Activated CD8-positive, alpha-beta T cell treated with anti-CD3 and anti-CD28 coated beads, Interleukin-2, amount 10 ng/mL, durations not matched to agents 7 days and 5 days (primary cell): ENCODE data around the gene SHROOM1. TPM values are rescaled to one million over a fixed set of nuclear protein-coding genes. Genes with fewer than 3 reads are reported as not detected.

Source experiments
- ATAC-seq: fragments of 150-1000 bp; cut with Tn5 transposase; one replicate; pipeline ENCODE4 v1.10.0; 2021; ENCODE audit warnings: moderate library complexity
- CTCF ChIA-PET: fragments of 350-600 bp; sonication (Branson Sonifier 250); formaldehyde crosslinking; loops from one replicate; lab custom pipeline; 2021; ENCODE audit warnings: antibody characterized with exemption; lab: Charles Lee
- POLR2A ChIA-PET: fragments of 350-600 bp; sonication (Branson Sonifier 250); formaldehyde crosslinking; loops from one replicate; lab custom pipeline; 2021; ENCODE audit warnings: antibody characterized with exemption; lab: Charles Lee
- DNase-seq: peaks from one replicate; pipeline ENCODE4 v3.0.0-alpha.2; 2020
- H3K27ac Mint-ChIP-seq: one replicate; pipeline ENCODE4 v1.8.0; 2021; ENCODE audit warnings: mild to moderate bottlenecking, mixed read lengths
- H3K27me3 Mint-ChIP-seq: one replicate; pipeline ENCODE4 v1.8.0; 2021; ENCODE audit warnings: low read depth, mixed read lengths
- H3K36me3 Mint-ChIP-seq: one replicate; pipeline ENCODE4 v1.8.0; 2021; ENCODE audit warnings: low read depth, mixed read lengths
- H3K4me1 Mint-ChIP-seq: one replicate; pipeline ENCODE4 v1.8.0; 2021; ENCODE audit warnings: low read depth, mixed read lengths
- H3K4me3 Mint-ChIP-seq: one replicate; pipeline ENCODE4 v1.8.0; 2021; ENCODE audit warnings: mild to moderate bottlenecking, mixed read lengths
- H3K9me3 Mint-ChIP-seq: one replicate; pipeline ENCODE4 v1.8.0; 2022; ENCODE audit warnings: mixed read lengths; ENCODE audit not compliant: insufficient read depth
- total RNA-seq, 2 experiments: library from RNA; stranded (reverse); gene quantifications; one replicate each; pipeline ENCODE4 v1.2.3, GENCODE V29; 2021

SHROOM1 gene
- total RNA-seq, 2 experiments from 2014 or later, result 2.9 to 3.3 TPM

DNA sequence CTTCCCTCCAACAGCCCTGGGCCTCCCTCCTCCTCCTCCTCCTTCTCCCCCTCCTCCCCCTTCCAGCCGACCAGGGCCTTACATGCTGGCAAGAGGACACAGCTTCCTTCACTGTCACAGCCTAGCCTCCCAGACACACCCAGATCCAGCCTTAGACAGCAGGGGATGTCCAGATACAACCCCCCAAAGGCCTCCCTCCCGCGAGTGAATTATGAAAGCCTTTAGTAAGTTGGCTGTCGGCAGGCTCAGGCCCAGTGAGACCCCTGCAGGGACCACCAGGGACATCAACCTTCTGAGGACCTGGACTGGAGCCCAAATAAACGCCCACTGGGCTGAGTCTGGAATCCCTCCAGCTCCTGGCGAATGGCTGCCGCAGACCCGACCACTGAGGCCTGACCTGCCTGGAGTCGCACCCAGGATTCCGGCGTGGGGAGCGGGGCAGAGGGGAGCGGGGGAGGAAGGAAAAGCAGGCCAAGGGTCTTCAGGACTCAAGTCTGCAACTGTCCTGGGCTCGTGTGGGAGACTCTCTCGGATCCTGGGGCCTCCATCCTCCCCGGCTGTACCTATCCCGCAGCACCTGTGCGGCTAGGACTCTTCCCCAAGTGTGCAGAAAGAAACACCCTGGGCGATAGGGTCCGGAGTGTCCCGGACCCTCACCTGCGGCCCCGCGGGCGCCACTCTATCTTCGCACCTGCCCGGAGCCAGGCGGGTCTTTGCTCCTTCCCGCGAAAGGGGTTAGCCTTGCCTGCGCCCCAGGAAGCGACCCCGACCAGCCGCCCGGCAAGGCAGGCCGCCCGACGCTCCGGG, 54.1 kb downstream of the SHROOM1 start:
- peaks cover 34% of the 10 kb centered on the region for H3K4me1 Mint-ChIP-seq
- ATAC-seq, result peak; percentile 28

DNA sequence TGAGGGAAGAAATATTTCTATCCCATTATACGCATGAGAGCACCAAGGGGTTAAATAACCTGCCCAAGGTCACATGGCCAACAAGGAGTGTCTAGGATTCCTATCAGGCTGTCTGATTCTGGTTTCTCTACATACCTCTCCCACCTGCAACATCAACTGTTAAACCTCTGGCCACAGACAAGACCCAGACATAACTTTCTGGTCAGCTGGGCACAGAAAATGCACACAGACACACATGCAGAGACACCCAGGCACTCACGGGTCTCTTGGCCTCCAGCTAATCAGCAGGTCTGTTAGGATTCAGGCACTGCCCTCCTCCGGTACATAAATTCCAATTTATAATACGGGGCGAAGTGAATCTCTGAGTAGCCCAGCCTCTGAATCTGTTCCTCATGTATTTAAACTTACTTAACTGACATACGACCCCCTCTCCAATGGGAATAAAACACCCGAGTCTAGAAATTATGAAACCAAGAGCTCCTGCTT, 54.9 kb downstream of the SHROOM1 start:
- ATAC-seq, result no peak

More for the DNA sequence above, 54.1 kb downstream of the SHROOM1 start:
- Mint-ChIP-seq H3K9me3 (no peaks in the 10 kb centered on the region), H3K36me3 (no peaks in the 10 kb centered on the region), H3K4me3 (peak overlapping the region; percentile 58), H3K27ac (no peak overlapping the region), H3K27me3 (peaks cover 30% of the 10 kb centered on the region)
- CTCF ChIA-PET, result interaction anchor here (0.8 to 2.8 kb wide), 4 partner anchors 9 to 42 kb away, joined by 3 to 9 read pairs (median 4); partner anchors contain the start of gene CCNI2
- POLR2A ChIA-PET, result interaction anchor here (0.7 to 1.8 kb wide), 2 partner anchors 29 to 89 kb away, joined by 3 to 5 read pairs; partner anchors contain the start of gene CCNI2
- DNase-seq, result no peak

DNA sequence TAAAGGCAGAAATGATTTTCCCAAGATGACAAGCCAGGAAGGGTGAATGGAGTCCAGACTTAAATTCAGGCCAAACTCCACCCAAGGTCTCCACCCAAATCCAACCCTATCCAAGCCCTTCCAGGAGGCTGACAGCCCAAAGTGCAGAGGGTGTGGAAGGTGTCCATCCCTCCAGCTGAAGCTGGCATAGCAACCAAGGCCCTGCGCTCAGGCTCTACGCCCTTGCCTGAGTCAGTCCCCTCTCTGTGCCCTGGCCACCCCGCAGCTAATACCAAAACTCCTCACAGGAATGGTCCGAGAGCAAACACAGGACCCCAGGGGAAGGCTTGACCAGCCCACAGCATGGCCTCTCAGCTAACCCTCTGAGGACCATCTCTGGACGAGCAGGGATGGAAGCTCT, 55.6 kb downstream of the SHROOM1 start:
- ATAC-seq (no peak), DNase-seq (no peak)
- POLR2A ChIA-PET, result no interaction called here
- H3K36me3 Mint-ChIP-seq, result no peaks in the 10 kb centered on the region
- no peak overlapping the region for H3K4me3 Mint-ChIP-seq
- no peaks in the 10 kb centered on the region for H3K9me3 Mint-ChIP-seq
- H3K4me1 Mint-ChIP-seq, result peaks cover 23% of the 10 kb centered on the region
- CTCF ChIA-PET, result interaction anchor here (1.2 to 2.8 kb wide), 3 partner anchors 10 to 44 kb away, joined by 4 to 9 read pairs (median 4); partner anchors contain the start of gene CCNI2
- peaks cover 26% of the 10 kb centered on the region for H3K27me3 Mint-ChIP-seq
- H3K27ac Mint-ChIP-seq, result no peak overlapping the region

More for the DNA sequence above, 54.9 kb downstream of the SHROOM1 start:
- ChIA-PET POLR2A (interaction anchor here (0.7 to 1.8 kb wide), 2 partner anchors 28 to 88 kb away, joined by 3 to 5 read pairs; partner anchors contain the start of gene CCNI2), CTCF (interaction anchor here (0.8 to 2.8 kb wide), 4 partner anchors 10 to 43 kb away, joined by 3 to 9 read pairs (median 4); partner anchors contain the start of gene CCNI2)
- DNase-seq, result no peak
- peaks cover 27% of the 10 kb centered on the region for H3K4me1 Mint-ChIP-seq
- H3K27me3 Mint-ChIP-seq, result peaks cover 27% of the 10 kb centered on the region
- H3K4me3 Mint-ChIP-seq, result peak overlapping the region; percentile 6
- H3K36me3 Mint-ChIP-seq, result no peaks in the 10 kb centered on the region
- no peak overlapping the region for H3K27ac Mint-ChIP-seq
- no peaks in the 10 kb centered on the region for H3K9me3 Mint-ChIP-seq

DNA sequence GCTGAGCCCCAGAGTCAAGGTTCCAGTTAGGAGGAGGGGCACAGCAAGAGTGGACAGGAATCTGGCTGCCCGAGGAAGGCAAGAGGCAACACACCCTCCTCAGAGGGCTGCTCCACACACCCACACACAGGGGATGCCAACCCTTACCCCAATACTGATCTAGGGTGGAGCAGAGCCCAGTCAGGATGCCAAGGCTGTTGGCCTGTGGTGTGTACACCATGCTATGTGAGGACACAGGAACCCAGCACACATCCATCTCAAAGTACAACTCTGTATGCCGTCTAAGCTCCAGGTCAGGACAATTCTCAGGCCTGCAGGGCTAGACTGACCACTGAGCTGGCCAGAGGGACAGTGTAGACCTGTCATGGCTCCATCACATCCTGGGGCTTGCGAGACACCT, 56.0 kb downstream of the SHROOM1 start:
- Mint-ChIP-seq H3K27ac (no peak overlapping the region), H3K9me3 (no peaks in the 10 kb centered on the region), H3K27me3 (peaks cover 23% of the 10 kb centered on the region), H3K4me1 (peaks cover 19% of the 10 kb centered on the region), H3K4me3 (no peak overlapping the region), H3K36me3 (no peaks in the 10 kb centered on the region)
- no peak for DNase-seq
- ChIA-PET CTCF (interaction anchor here (2.8 kb wide), 1 partner anchor 44 kb away, joined by 9 read pairs; no protein-coding TSS in a partner anchor), POLR2A (no interaction called here)
- no peak for ATAC-seq

DNA sequence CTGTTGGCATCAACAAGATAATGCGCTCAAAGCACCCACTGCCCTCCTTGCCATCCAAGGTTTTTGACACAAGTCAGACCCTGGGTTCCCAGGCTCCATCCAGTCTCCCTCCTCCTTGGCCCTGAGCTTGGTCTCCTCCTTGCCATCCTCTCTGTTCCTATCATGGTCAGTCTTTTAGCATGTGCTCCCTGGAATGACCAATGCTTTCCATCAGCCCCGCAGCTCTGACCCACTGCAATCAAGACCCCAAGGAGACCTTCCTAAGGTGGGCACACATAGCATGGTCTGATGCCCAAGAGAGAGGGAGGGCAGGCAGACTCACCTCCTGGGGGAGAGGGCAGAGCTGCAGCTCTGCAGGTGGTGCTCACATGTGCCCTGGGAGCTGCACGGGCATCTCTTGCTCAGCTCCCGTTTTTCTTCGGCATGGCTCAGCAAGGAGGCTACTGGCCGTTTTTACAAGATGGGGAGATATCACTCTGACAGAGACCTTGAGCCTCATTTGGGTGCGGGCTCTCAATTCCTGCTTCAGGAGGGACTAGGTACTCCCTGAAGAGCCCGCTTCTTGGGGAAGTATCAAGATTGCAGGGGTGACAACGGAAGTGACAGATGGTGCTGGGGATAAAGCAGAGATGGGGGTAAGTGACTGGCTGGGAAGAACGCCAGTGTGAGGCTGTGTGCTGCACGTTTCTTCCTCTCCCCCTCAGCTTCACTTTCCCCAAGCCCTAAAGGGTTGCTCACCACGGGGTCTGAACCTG, 56.7 kb downstream of the SHROOM1 start:
- H3K27me3 Mint-ChIP-seq, result peaks cover 23% of the 10 kb centered on the region
- ATAC-seq, result no peak
- H3K4me1 Mint-ChIP-seq, result peaks cover 15% of the 10 kb centered on the region
- POLR2A ChIA-PET, result interaction anchor here (1.4 kb wide), 1 partner anchor 26 kb away, joined by 3 read pairs; the partner anchor contains the start of gene CCNI2
- no peak overlapping the region for H3K27ac Mint-ChIP-seq
- no peaks in the 10 kb centered on the region for H3K9me3 Mint-ChIP-seq
- CTCF ChIA-PET, result interaction anchor here (1.1 to 2.8 kb wide), 2 partner anchors 45 to 48 kb away, joined by 3 to 9 read pairs; no protein-coding TSS in a partner anchor
- DNase-seq, result no peak
- H3K36me3 Mint-ChIP-seq, result no peaks in the 10 kb centered on the region
- H3K4me3 Mint-ChIP-seq, result no peak overlapping the region

DNA sequence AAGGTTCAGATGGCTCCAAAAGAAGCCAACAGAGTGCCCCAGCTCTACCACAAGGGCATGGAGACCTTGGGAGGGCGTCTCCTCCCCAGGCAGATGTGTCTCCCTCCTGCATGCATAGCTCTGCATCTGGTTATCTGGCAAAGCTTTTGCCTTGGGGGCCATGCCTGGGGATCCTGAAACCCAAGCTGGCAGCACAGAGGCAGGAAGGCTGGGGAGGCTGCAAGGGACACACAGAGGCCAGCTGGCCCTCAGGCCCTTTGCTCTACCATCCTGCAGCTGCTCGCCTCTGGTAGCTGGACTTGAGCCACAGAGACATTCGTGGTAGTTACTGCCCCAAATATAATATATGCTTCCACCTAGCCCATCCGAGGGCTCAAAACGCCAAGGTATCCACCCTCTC, 57.3 kb downstream of the SHROOM1 start:
- no peak overlapping the region for H3K27ac Mint-ChIP-seq
- no peaks in the 10 kb centered on the region for H3K36me3 Mint-ChIP-seq
- ChIA-PET CTCF (interaction anchor here (1.1 kb wide), 1 partner anchor 49 kb away, joined by 3 read pairs; no protein-coding TSS in a partner anchor), POLR2A (interaction anchor here (1.4 kb wide), 1 partner anchor 26 kb away, joined by 3 read pairs; the partner anchor contains the start of gene CCNI2)
- H3K27me3 Mint-ChIP-seq, result peaks cover 17% of the 10 kb centered on the region
- H3K4me3 Mint-ChIP-seq, result no peak overlapping the region
- DNase-seq (no peak), ATAC-seq (no peak)
- H3K9me3 Mint-ChIP-seq, result no peaks in the 10 kb centered on the region
- H3K4me1 Mint-ChIP-seq, result peaks cover 11% of the 10 kb centered on the region

DNA sequence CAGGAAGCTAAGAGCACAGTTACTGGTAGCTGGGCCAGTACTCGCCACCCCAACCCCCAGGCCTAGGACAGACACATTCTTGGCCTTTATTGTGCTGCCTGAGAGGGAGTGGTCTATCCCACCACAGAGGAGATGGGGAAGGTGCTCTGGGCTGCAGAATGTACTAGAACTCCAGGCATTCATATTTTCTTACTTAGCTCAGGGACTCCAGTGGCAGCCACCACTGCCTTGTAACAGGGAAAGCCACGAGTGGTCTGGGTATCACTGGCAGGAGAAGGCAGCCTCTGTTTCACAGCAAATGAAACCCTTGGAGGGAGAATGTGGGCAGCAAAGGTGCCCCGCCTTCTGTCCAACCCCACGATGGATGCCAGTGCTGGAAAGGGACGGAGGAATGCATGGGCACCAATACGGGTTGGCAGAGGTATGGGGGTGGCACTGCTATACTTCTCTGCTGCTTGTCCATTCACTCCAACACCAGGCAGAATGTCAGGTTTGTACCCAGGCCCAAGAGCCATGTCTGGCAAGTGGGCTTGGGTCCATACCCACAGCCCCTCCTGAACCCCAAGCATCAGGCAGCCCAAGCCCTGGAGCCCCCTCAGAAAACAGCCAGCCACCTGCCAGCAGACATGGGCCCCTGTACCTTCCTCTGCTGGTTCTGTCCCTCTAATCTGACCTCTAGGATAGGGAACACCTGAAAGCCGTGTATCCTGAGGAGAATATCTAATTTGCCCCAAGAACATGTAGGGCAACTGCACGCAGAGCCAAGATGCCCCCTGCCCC, 58.0 kb downstream of the SHROOM1 start:
- CTCF ChIA-PET, result interaction anchor here (1.1 kb wide), 1 partner anchor 49 kb away, joined by 3 read pairs; no protein-coding TSS in a partner anchor
- H3K4me1 Mint-ChIP-seq, result peaks cover 6% of the 10 kb centered on the region

More for the DNA sequence above, 58.0 kb downstream of the SHROOM1 start:
- Mint-ChIP-seq H3K36me3 (no peaks in the 10 kb centered on the region), H3K27ac (no peak overlapping the region), H3K4me3 (no peak overlapping the region), H3K27me3 (peaks cover 13% of the 10 kb centered on the region), H3K9me3 (no peaks in the 10 kb centered on the region)
- POLR2A ChIA-PET, result interaction anchor here (1.4 kb wide), 1 partner anchor 25 kb away, joined by 3 read pairs; the partner anchor contains the start of gene CCNI2
- ATAC-seq (no peak), DNase-seq (no peak)

Other genes with a start within 250 kb of the SHROOM1 start
- 1 to 10 TPM; 1.4 to 1.6 TPM for gene IL13, start 172.5 kb downstream of the SHROOM1 start, total RNA-seq
- gene IL4, start 156.7 kb downstream of the SHROOM1 start, total RNA-seq, result not detected
- 10 to 100 TPM; 14.0 to 15.7 TPM for gene KIF3A, start 93.1 kb downstream of the SHROOM1 start, total RNA-seq
- gene CCNI2, start 83.2 kb downstream of the SHROOM1 start, total RNA-seq, result 1 to 10 TPM; 8.3 to 9.5 TPM
- gene SEPTIN8, start 53.4 kb downstream of the SHROOM1 start, total RNA-seq, result 10 to 100 TPM; 35.1 to 35.3 TPM
- gene SOWAHA, start 17.3 kb downstream of the SHROOM1 start, total RNA-seq, result not detected
- under 1 TPM; 0.52 to 0.92 TPM for gene GDF9, start 35.8 kb upstream of the SHROOM1 start, total RNA-seq
- gene UQCRQ, start 36.0 kb upstream of the SHROOM1 start, total RNA-seq, result 100 to 1,000 TPM; 381 to 396 TPM
- gene LEAP2, start 43.0 kb upstream of the SHROOM1 start, total RNA-seq, result 1 to 10 TPM; 3.4 to 3.7 TPM
- 10 to 100 TPM; 27.2 to 30.3 TPM for gene AFF4, start 133.0 kb upstream of the SHROOM1 start, total RNA-seq
- 10 to 100 TPM; 27.2 to 29.5 TPM for gene ZCCHC10, start 195.9 kb upstream of the SHROOM1 start, total RNA-seq
- gene HSPA4, start 221.4 kb upstream of the SHROOM1 start, total RNA-seq, result 100 to 1,000 TPM; 106 to 108 TPM